Measurements from ENCODE around the gene ITGA8. TPM values are rescaled to one million over a fixed set of nuclear protein-coding genes. Genes with fewer than 3 reads are reported as not detected.

ITGA8 gene
- total and polyA plus RNA-seq, 9 of the 15 experiments (the other 6 are each of a cell fraction or from before 2014, with no cell fraction given) = 0.01 to 0.07 (median 0.04) TPM; not detected in 5

- TF ChIP-seq ZNF324 (CRISPR knock-in tag; IDR thresholded peaks at IDR 0.05) (0 out of 2 replicates have a peak, but pooled peaks have one; percentile 5), MEIS2 (IDR thresholded peaks at IDR 0.05; ENCODE audit: partially characterized antibody) (peak; percentile 15), HNRNPL (IDR thresholded peaks at IDR 0.05; ENCODE audit: low read depth, low read length) (no peak), TRIM24 (IDR thresholded peaks at IDR 0.05) (peak; percentile 96 to 98), CC2D1A (IDR thresholded peaks at IDR 0.05) (no peak), ZBTB1 (CRISPR knock-in tag; IDR thresholded peaks at IDR 0.05; ENCODE audit: borderline replicate concordance, low read depth) (no peak), KLF6 (CRISPR knock-in tag; IDR thresholded peaks at IDR 0.05; ENCODE audit: borderline replicate concordance) (peak; percentile 60; the same call in 1 of the 2 replicates), ZNF24 (IDR thresholded peaks at IDR 0.05) (peak; percentile 69; the same call in 1 of the 2 replicates), NCOA1 (IDR thresholded peaks at IDR 0.05; ENCODE audit: low read depth) (peak; percentile 52; the same call in 1 of the 2 replicates), ZNF436 (CRISPR knock-in tag; IDR thresholded peaks at IDR 0.05) (no peak), FOXA3 (CRISPR knock-in tag; conservative IDR thresholded peaks at IDR 0.05 in 1 of 2, IDR thresholded peaks at IDR 0.05 in 1 of 2) (peak in 1 of 2 experiments; percentile 49; a peak in 1 of 4 replicates), ZNF785 (CRISPR knock-in tag; IDR thresholded peaks at IDR 0.05) (no peak), SIN3B (IDR thresholded peaks at IDR 0.05; ENCODE audit: low read depth) (no peak), SMAD1 (IDR thresholded peaks at IDR 0.05; ENCODE audit: low read depth, low read length, partially characterized antibody) (no peak), ZNF589 (CRISPR knock-in tag; IDR thresholded peaks at IDR 0.05; ENCODE audit: low read depth) (0 out of 2 replicates have a peak, but pooled peaks have one; percentile 8), COPS2 (conservative IDR thresholded peaks at IDR 0.05) (no peak), MTA1 (IDR thresholded peaks at IDR 0.05; ENCODE audit: borderline replicate concordance) (peak; percentile 77; the same call in 1 of the 2 replicates), CBFB (CRISPR knock-in tag; IDR thresholded peaks at IDR 0.05) (no peak), THRB (CRISPR knock-in tag; conservative IDR thresholded peaks at IDR 0.05) (0 out of 2 replicates have a peak, but pooled peaks have one; percentile 33), KAT2B (IDR thresholded peaks at IDR 0.05; ENCODE audit: low read depth, low read length) (no peak), EP400 (IDR thresholded peaks at IDR 0.05) (0 out of 2 replicates have a peak, but pooled peaks have one; percentile 27), ARID1B (IDR thresholded peaks at IDR 0.05) (peak; percentile 59), NFRKB (IDR thresholded peaks at IDR 0.05; ENCODE audit: low read depth) (no peak), RAD21 (CRISPR knock-in tag; conservative IDR thresholded peaks at IDR 0.05 in 1 of 2, IDR thresholded peaks at IDR 0.05 in 1 of 2) (no peak; a peak in 2 of 4 replicates), SMARCC2 (IDR thresholded peaks at IDR 0.05; ENCODE audit: low read depth) (no peak; the same call in 1 of the 2 replicates), SAP30 (IDR thresholded peaks at IDR 0.05; ENCODE audit: borderline replicate concordance, insufficient read depth, low read depth, low read length, poor library complexity, severe bottlenecking) (no peak), LEF1 (IDR thresholded peaks at IDR 0.05) (peak; percentile 35; the same call in 1 of the 2 replicates), MAZ (CRISPR knock-in tag; conservative IDR thresholded peaks at IDR 0.05 in 1 of 2, IDR thresholded peaks at IDR 0.05 in 1 of 2) (peak in 1 of 2 experiments; percentile 40; a peak in 1 of 4 replicates), PHB (CRISPR knock-in tag; IDR thresholded peaks at IDR 0.05) (no peak), GTF2E2 (tag; IDR thresholded peaks at IDR 0.05) (peak; percentile 20; the same call in 1 of the 2 replicates)
Measured at GRCh38 chr10:15703151-15703880, 16.4 kb downstream of the ITGA8 start (continued).
